Activated naive CD4-positive, alpha-beta T cell treated with Interleukin-2 at 50 U/mL for 16 hours (primary cell): ENCODE measurements around the gene SUPT3H.

Experiments
- DNase-seq: peaks from one replicate; pipeline ENCODE4 v3.0.0-alpha.2; 2020

The SUPT3H gene

DNA sequence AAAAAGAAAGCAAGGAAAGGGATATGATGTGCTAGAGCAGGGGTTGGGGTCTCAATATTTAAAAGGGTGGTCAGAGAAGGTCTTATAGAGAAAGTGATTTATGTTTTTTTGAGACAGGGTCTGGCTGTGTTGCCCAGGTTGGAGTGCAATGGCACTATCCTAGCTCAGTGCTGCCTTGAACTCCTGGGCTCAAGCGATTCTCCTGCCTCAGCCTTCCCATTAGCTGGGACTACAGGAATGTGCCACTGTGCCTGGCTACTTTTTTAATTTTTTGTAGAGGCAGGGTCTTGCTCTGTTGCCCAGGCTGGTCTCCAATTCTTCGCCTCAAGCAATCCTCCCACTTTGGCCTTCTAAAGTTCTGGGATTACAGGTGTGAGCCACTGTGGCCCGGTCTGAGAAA lies 557.0 kb downstream of the SUPT3H start:
- no peak for DNase-seq

DNA sequence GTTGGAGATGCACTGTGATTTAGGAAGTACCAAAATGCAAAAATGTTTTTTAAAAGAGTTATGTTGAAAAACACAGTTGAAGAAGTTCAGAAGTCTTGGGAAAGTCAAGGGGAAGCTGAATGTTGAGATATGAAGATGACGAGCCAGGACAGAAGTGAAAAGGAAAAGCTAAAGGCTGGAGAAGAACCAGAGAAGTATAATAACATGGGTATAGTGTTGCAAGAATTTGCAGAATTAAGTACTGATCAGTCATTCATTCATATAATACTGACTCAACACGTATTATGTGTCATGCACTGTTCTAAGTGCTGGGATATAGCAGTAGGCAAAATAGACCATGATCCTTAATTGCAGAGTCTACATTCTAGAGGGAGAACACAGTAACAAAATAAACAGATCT lies 557.4 kb downstream of the SUPT3H start:
- DNase-seq = no peak

GRCh38 chr6:44811456-44811855 lies 566.3 kb downstream of the SUPT3H start:
- DNase-seq = no peak

GRCh38 chr6:44809258-44809657 lies 568.5 kb downstream of the SUPT3H start:
- DNase-seq = no peak

- DNase-seq = no peak
Measured at GRCh38 chr6:44808148-44808547, 569.6 kb downstream of the SUPT3H start.

DNA sequence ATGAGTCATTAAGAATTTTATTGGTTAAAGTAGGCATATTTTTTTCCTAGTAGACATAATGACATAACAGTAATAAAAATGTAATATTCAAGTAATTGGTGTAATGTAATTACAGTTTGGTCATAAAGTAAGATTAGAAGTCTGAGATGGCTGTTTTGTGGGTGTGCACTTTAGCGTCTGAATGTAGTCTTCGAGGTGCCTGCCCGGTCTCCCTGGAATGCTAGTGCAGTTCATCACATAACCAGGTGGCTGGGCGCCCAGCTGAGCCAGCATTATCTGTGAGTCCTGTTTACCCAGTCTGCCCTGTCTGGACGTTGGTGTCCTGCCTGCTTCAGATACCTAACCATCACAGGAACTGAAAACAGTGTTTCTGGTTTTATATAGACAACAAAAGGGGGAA lies 571.1 kb downstream of the SUPT3H start:
- no peak for DNase-seq

DNA sequence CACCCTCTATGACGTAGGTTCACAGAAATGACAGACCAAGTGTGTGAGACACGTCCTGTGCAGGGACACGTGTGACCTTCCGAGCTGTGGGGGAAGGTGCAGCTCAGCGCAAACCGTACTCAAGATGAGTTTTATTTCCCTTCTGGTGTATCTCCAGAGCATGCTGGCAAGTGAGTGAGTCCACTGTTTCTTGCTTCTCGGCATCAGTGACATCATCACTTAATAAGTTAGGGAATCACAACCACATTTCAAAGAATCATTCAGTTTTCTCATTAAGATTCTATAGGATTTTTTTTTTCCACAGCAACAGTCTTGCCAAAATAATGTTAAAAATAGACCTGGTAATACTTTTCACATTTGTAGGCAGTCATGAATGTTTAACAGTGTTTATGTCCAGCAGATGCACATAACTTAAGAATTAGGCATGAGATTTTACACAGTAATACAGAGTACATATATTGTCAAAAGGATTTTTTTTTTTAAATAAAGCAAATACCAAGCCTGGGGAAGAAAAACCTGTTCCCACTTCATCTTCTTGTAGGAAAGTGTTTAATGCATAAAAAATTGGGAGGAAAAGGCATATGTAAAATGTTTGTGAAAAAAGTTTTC lies 572.4 kb downstream of the SUPT3H start:
- DNase-seq = no peak

DNA sequence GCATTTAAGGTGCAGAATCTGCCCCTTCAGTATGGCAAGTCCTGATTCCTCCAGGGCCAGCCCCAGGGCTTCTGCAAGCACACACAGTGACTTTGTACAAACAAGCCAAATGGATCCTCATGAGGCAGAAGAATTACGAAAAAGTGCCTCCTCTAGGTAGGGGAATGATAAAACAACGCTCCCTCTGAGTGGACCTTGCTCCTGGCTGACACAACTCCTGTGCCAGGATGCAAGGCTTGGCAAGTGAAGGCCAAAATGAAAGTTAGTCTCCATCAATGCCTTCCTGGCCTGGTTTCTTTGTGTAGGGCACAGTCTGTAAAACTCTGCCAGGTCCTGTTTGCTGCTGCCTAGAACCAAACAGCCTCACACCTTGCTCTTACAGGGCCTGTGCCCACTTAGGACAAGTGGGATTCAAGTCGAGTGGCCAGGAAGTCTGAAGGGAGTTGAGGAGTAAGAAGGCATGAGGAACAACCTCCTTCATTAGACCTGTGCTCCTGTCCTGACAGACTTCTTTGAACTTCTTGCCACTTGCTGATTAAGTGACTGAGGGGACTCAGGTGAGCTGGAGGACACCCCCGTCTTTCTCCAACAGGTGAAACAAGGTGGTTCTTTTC lies 573.1 kb downstream of the SUPT3H start:
- no peak for DNase-seq

DNA sequence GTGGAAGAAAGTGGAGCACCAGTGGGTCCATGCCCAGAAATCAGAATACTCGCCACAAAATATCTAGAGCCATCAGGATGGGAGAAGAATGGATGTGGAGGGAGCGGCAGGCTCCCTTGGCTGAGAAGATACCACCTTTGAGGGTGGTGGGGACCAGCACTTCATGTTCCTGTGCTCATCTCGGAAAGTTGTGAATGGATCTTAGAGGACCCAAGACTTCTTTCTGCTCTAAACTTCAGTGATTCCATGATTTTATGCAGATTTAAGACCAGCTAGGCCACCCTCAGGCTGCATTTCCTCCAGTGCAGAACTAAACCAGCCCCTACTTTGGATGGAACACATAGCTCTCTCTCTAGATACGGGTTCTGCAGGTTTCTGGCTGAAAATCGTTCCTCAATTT lies 573.7 kb downstream of the SUPT3H start:
- no peak for DNase-seq

DNA sequence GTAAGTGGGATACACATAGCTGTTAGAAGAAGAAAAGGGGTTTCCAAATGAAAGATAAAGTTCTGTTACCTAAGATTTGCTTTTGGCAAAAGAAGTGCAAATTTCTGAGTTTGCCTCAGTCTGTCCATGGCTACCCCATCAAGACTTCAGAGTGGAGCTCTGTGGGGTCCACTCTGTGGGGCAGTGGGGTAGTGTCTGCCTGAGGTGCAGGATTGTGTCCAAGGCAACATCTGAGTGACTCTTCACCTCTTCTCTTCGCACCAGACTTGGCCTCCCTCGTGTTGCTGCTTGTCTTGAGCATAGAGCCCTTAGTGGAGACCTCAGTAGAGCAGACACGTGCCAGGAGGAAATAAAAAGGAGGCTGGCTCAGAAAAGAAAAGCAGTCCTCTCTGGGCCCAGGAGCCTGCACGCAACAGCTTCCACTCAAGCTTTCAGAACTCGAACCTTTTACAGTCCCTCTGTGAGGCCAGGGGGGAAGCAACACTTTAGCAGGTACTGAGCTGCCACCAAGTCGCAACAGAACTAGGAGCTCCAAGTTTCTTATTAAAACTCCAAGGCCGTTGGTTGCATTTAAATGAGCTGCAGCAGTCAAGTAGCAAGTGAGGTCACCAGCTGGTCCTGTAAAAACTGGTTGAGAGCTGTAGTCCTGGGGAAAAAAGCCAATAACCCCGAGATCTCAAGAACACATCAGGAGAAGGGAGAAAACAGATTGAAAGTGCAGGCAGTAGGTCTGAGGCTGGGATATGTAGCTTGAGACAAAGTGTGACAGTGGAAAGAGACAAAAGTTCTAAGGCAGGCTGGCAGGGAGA lies 576.7 kb downstream of the SUPT3H start:
- DNase-seq = no peak

DNA sequence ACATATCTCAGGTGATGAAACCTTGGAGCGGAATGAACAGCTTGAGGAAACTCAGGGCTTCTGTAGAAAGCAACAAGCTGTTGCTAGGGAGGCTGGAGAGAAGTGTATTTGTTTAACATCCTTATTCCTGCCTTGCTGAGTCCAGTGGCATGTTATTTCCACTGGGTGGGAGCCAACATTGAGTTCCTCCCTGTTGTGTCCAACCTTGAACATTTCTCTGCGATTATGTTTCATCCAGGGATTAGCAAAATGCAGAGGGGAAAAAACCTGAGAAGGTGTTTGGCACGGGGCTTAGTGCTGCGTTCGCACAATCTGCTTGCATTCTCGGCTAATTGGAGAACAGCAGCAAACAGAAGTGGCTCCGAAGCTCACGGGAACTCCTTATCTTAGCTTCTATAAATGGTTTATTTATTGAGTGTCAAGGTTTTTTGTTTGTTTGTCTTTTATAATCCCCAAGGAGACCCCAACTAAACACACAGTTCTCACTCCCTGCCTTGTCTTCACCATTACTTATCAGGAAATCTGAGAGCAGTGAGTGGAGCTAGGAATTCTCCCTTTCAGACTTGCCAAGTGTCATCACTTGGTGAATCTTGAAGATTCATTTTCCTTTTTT lies 577.5 kb downstream of the SUPT3H start:
- no peak for DNase-seq

GRCh38 chr6:44797746-44798145 lies 580.0 kb downstream of the SUPT3H start:
- DNase-seq = no peak

DNA sequence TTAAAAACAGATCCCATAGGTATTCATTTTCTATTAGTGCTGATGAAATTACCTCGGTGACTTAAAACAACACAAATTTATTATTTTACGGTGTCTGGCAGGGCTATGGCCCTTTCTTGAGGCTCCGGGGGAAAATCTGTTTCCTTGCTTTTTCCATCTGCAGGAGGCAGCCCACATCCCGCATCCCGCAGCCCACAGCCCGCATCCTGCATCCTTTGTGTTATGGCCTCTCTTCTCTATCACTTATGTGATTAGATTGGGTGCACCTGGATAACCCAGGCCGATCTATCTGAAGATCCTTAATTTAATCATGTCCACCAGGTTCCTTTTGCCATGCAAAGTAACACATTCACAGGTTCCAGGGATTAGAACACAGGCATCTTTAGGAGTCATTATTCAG lies 582.4 kb downstream of the SUPT3H start:
- DNase-seq = no peak

DNA sequence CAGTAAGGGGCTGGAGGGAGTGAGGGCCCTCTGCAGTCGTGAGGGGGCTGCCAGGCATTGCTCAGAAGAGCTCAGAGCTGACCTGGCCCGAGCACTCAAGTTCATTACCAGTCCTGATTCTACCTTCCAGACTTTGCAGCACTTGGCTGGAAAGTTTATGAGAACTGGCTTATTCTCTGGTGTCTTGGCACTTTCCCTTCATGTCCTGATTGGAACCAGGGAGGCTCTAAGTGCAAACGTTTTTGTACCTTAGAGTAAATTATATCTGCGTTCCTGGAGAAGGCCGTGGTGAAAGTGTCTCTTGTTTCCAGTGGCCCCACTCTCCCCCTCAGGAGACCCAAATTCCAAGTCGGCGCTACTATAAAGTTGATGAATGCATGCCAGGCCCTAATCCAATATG lies 587.9 kb downstream of the SUPT3H start:
- no peak for DNase-seq

DNA sequence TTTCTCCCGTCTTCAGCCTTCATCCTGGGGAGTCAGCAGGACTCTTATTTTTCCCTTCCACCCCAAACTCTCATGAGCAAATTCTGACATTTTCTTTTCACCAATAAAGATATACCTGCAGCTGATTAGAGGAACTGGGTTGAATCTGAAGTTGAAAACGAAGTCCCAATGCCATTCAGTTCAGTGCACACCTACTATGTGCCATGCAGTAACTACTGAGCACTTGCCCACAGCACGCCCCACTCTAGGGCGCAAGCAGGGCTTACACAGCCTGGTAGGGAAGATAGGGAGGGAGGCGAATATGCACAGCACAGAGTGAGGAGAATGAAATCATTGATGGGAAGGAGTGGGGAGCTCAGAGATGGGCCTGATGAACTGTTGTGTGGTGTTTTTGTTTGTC lies 588.7 kb downstream of the SUPT3H start:
- DNase-seq = no peak

DNA sequence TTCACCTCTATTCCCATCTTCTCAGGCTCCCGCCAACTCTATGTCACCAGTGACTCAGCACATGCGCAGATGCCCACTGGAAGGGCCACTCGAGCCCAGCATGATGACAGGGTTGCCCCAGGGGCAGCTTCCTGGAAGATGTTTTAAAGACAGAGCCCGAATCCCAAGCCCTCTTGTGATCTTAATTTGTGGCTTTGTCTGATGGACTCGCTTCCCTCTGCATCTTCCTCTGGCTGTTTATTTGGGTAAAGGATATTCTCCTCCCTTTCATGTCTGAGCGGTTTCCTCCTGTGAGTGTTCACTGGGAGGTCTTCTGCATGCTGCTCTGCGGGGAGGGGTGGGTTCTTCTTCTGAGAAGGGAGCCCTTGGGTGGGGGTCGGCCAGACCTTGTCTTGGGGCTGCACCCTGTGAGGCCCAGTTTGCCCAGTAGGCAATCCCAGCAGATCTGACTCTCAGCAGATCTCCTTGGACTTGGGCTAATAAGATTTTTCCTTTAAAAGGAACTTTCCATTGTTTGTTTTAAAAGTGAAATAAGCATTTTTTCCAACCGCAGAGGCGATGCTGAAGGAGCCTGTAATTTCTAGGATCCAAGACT lies 589.2 kb downstream of the SUPT3H start:
- DNase-seq = no peak

DNA sequence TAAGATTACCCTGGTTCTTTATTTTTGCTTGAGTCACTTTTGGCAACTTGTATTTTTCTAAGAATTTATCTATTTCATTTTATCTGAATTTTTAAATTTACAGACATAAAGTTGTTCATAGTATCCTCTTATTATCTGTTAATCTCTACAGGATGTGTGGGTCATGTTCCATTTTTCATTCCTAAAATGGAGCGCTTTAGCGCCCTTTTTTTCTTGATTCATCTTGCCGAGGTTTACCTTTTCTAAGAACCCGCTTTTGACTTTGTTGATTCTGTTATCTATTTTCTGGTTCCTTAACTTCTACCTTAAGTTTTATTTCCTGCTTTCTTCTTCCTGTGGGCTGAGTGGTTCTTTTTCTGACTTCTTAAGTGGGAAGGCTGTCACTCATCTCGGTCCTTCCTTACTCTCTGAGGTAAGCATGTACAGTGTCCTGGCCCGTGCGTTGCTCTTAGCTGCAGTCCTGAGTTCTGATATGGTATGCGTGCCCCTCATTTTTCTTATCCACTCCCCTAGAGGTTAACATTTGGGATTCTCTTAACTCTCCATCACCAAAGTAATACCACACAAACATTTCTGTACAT lies 590.4 kb downstream of the SUPT3H start:
- peak; percentile 11 for DNase-seq

- DNase-seq = no peak
Measured at GRCh38 chr6:44785130-44785529, 592.6 kb downstream of the SUPT3H start.

GRCh38 chr6:44784195-44784594 lies 593.5 kb downstream of the SUPT3H start:
- DNase-seq = no peak

DNA sequence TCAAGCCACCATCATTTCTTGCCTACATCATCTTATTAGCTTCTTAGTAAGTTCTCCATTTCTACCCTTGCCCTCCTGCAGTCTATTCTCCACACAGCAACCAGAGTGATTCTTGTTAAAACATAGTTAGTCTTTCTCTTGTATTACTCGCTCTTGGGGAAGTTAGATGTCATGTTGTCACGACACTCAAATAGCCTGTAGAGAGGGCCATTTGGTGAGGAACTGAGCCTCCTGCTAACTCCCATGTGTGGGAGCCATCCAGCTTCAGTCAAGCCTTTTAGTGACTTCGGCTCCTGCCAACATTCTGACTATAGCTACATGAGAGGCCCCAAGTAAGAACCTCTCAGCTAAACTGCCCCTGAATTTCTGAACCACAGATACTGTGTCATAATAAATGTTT lies 594.8 kb downstream of the SUPT3H start:
- DNase-seq = no peak

GRCh38 chr6:44781912-44782597 lies 595.7 kb downstream of the SUPT3H start:
- no peak for DNase-seq

DNA sequence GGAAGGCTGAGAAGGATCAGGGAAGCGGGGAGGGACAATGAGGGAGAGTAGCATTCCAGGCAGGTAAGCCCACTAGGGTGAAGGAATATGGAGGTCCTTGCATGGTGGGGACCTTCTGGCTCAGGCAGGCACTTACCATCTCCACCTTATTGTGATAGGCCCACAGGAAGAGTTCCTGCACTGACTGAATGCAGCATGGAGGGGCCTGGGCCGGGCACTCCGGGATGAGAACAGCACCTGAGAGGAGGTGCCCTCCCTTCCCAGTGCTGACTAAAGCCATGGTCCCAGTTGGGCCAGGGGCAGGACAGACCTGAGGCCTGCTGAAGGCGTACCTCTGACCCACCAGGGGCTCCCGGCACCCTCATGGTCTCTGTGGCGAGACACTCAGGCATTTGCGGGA lies 597.6 kb downstream of the SUPT3H start:
- no peak for DNase-seq
